Raji (cell line): ENCODE data around the gene HDAC8.

Experiments used
- POLR2A ChIP-seq: IDR thresholded peaks from 2 replicates; pipeline ENCODE4 v1.6.1; 2011; ENCODE audit warnings: low read depth, low read length, control low read depth; ENCODE audit not compliant: insufficient read depth

The HDAC8 gene

GRCh38 chrX:72317139-72317538 is 255.5 kb downstream of the HDAC8 start:
- no peak for TF ChIP-seq POLR2A

DNA sequence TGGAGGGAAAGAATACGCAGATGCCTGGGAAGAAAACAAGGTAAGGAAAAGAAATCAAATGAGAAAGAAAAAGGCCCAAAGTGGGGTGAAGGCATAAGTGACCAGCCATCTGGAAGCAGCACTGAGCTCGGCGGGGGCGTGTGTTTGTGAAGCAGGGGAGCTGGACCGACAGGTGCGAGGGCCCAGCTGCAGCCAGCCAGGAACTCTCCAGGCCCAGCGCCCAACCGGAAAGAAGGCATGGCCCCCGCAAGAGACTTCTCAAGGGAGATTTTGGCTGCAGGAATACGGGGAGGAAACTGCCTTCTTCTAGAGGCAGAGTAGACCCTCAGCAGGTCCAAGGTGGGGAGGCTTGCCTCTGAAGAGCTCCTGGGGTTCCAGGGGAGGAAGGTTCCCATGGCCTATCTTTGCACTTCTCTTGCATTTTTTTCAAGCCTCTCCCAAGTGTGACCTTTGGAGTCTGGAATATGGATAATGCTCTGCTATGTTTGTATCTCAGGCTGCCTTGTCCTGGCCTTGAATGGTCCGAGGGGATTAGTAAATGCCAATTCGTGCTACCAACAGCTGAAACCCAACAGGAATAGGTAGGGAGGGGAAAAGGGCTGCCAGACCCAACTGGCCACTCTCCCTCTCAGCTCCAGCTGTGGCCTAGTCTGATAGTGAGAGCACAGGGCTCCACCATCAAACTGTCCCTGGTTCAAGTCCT is 256.1 kb downstream of the HDAC8 start:
- no peak for TF ChIP-seq POLR2A

- no peak for TF ChIP-seq POLR2A
These were observed 257.8 kb downstream of the HDAC8 start for GRCh38 chrX:72314881-72315280.

DNA sequence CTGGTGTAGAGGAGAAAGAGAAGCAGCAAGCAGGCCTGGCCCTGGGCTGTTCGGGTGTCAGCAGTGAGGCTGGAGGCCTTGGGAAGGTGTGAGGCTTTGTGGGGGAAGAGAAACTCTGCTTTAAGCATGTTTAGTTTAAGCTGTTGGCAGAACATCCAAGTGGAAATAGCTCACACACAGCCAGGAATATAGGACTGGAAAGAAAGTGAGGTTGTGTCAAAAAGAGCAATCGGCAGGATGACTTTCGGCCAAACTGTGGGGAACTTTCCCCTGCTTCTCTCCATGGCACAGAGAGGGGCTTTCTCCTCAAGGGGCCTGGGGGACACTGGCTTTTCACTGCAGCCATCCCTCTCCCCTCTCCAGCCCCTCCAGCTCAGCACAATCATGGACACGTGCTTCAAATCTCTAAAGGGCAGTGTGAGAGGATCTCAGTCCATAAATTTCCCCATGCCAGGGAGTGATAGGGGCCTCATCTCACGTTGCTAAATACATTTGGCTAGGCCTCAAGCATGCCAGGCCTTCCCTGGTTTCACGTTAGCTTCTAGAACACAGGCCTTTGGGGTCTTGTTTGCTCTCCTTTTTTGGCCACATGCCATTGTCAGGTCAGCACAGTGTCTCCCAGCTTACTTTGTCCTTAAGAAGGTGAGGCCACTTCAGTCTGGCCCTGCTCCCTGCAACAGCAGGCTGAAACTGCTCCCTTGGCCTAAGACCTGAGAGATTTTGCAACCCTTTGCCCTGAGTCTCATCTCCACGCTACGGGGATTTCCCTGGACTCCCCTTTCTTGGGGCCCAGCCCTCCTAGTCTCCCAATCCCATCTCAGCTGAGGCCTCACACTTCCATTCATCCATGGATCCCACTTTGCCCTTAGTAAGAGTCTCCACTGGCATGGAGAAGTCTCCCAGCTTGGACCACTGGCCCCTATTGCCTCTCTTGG is 258.7 kb downstream of the HDAC8 start:
- TF ChIP-seq POLR2A: no peak

GRCh38 chrX:72312311-72312940 is 260.2 kb downstream of the HDAC8 start:
- no peak for TF ChIP-seq POLR2A

DNA sequence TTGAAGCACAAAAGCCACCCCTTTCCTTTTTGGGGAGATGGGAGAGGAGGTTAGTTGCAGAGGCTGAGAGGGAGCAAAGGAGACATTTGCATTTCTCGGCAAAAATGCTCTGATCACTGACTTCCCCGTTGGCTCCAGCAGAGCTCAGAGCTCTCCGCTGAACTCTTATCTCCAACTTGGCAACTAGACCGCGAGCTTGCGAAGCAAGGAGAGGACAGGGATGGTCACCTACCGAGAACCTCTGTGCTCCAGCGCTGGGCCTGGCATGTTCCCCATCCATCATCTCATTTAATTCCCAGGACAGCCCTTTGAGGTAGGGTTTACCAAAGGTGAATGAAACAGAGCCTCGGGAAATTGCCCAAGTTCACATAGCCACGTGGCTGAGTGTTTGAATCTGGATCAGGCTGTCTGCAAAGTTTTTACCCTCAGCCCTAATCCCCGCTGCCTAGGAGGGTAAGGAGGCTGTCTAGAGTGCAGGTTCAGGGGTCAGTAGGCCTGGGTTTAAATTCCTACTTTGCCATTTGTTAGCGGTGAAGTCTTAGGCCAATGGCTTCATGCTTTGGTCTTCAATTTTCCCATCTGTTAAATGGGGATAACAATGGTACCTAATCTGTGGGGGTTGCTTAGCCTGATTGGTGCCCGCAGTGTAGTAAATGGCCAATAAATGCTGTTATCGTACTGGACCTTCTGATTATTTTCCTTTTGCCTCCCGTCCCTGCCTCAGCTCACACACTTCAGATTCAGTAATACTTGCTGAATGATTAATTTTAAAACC is 263.2 kb downstream of the HDAC8 start:
- no peak for TF ChIP-seq POLR2A

DNA sequence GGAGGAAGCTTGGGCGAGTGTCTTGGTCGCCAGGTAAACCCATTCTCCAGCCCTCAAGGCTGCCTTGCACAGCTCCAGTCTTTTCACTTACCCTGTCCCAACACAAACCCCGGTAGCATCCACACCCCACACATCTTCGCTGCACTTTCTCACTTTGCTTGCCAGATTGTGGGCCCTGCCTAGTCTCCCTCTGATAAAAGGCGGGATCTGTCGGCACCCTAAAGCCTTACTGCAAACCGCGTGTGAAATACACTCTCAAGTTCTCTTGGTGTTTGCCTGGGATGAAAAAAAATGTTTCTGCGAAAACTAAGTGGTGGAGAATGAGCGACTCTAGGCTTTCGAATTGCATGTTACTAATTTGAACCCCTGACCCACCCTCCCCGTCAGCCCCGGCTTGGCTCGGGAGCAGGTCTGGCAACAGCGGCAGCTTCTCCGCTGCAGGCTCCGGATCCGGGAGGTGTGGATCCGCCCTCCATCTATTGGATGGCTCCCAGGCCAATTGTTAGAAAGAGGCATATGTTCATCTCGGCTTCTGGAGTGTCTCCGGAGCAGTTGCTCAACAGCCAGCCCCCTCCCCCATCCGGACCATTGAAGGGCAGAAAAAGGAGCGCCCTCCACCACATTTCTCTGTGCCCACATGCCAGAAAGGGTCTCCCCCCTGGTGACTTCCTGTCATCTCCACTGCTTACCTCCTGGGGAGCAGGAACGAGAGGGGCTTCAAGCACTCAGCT is 263.9 kb downstream of the HDAC8 start:
- no peak for TF ChIP-seq POLR2A

GRCh38 chrX:72308209-72308565 is 264.5 kb downstream of the HDAC8 start:
- TF ChIP-seq POLR2A: no peak

DNA sequence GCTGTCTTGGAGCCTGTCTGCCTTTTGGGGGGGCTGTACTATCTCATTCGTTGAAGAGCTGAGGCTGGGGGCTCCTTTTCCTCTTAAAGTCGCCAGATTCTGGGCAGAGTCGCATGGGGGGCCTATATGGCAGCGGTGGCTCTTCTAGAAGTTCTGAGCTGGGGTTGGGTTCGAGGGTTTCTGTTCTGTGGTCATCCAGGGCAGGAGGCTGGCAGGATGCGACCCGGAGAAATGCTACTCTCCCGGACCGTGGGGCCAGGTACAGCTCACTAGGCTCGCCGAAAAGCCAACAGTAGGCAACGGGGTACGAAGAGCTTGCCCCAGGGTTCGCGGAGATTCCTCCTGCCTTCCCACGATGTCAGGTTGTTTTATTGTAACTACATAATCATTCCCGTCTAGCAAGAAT is 265.0 kb downstream of the HDAC8 start:
- TF ChIP-seq POLR2A: no peak

DNA sequence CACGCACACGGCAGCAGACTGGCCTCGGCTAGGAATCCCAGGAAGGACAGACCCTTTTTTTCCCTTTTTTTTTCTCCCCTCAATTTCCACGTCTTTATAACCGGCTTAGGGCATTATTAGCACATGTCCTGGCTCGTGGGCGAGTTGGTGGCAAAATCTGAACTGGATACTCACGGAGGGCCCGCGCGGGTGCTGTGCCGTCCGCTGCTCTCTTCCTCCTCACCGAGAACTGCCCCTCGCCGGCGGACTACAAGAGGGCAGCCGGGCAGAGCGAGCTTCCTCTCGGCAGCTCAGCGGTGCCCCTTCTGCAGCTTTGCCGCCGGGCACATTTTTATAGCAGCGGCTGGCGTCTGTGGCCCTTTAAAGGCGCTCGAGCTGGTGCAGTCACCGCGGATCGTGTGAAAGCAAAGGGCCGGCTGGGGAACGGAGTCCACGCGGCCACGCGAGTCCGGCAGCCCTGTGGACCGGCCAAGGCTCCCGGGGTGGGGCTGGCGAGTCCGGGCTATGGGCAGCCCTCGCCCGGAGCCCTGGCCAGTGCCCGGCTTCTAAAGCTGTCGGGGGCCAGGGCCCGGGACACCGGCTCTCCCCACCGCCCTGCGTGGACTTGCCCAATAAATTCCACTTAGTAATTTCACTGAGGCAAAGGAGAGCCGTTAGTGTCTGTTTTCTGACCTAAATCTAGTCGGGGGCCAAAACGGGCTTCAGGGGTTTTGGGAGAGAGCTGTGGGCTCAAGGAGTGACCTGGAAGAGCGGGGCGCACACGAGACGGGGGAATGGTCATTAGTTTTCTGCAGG is 265.6 kb downstream of the HDAC8 start:
- no peak for TF ChIP-seq POLR2A

GRCh38 chrX:72306085-72306801 is 266.4 kb downstream of the HDAC8 start:
- no peak for TF ChIP-seq POLR2A

DNA sequence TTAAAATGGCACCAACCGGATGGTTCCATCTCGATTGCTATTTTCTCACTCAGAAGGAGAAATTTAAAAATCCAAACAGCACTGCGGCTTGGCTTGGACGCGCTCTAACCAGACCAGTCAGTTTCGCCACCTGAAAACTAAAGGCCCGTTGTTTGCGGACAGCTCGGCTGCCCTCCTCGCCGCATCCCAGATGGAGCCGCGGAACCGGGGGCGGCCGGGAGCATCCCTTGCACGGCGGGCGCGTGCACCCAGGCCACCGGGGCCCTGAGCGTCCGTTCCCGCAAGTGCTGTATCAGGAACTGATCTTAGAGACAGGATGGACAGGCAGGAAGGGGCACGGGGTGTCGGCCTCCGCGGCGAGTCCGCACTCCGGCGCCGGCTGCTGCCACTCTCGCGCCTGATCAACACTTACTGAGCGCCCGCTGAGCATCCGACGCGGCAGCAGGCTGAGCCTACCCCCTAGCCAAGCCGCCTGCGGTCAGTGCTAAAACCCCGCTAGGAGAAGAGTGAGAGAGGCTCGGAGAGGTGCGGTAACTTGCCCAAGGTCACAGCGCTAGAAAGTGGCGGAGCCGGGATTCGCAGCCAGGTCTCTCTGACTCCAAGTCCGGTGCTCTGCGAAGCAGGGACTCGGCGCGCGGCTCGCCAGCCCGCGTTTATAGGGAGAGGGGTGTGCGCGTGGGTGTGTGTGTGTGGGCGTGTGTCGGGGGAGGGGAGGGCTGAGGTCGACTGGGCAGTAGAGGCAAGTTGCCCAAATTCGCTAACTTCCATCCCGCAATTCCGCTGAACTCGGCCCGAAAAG is 267.2 kb downstream of the HDAC8 start, which contains the start of gene CITED1:
CITED1 (minus strand) TSS at position 629 of the 799 bp plus-strand sequence. CDS start 3,045 bp downstream, outside the sequence.
- no peak for TF ChIP-seq POLR2A
